ENCODE data around the gene SLC9A7.
"Not testable (repeated sequence)": the region's sequence is repeated elsewhere in the genome, so short reads cannot be mapped to it uniquely, and the experiment has no call there.

The SLC9A7 gene

GRCh38 chrX:46750889-46751288, 8.0 kb downstream of the SLC9A7 start:
- DNase-seq = no peak

- DNase-seq = no peak
Measured at GRCh38 chrX:46744009-46744408, 14.9 kb downstream of the SLC9A7 start.

GRCh38 chrX:46743046-46743445, 15.9 kb downstream of the SLC9A7 start:
- DNase-seq = no peak

GRCh38 chrX:46739736-46740135, 19.2 kb downstream of the SLC9A7 start:
- no peak for DNase-seq

- DNase-seq = no peak
Measured at GRCh38 chrX:46737462-46737861, 21.5 kb downstream of the SLC9A7 start.

GRCh38 chrX:46737041-46737440, 21.9 kb downstream of the SLC9A7 start:
- no peak for DNase-seq

GRCh38 chrX:46735622-46736021, 23.3 kb downstream of the SLC9A7 start:
- DNase-seq = no peak

- no peak for DNase-seq
Measured at GRCh38 chrX:46733226-46733625, 25.7 kb downstream of the SLC9A7 start.

GRCh38 chrX:46730765-46731164, 28.2 kb downstream of the SLC9A7 start:
- no peak for DNase-seq

- DNase-seq = no peak
Measured at GRCh38 chrX:46727441-46727840, 31.5 kb downstream of the SLC9A7 start.

GRCh38 chrX:46723569-46723927, 35.4 kb downstream of the SLC9A7 start:
- not testable (repeated sequence) for DNase-seq

GRCh38 chrX:46722742-46723568, 36.0 kb downstream of the SLC9A7 start:
- DNase-seq = no peak

GRCh38 chrX:46716796-46717195, 42.1 kb downstream of the SLC9A7 start:
- DNase-seq = no peak

- DNase-seq = no peak
Measured at GRCh38 chrX:46715997-46716396, 42.9 kb downstream of the SLC9A7 start.

GRCh38 chrX:46715530-46715929, 43.4 kb downstream of the SLC9A7 start:
- DNase-seq = no peak

GRCh38 chrX:46713672-46714490, 45.0 kb downstream of the SLC9A7 start:
- DNase-seq = no peak

- DNase-seq = no peak
Measured at GRCh38 chrX:46712764-46713163, 46.2 kb downstream of the SLC9A7 start.

- no peak for DNase-seq
Measured at GRCh38 chrX:46710927-46711623, 47.8 kb downstream of the SLC9A7 start.

- DNase-seq = no peak
Measured at GRCh38 chrX:46710425-46710824, 48.5 kb downstream of the SLC9A7 start.

- DNase-seq = no peak
Measured at GRCh38 chrX:46707274-46707965, 51.5 kb downstream of the SLC9A7 start.

- no peak for DNase-seq
Measured at GRCh38 chrX:46704767-46705386, 54.0 kb downstream of the SLC9A7 start.

- no peak for DNase-seq
Measured at GRCh38 chrX:46703980-46704379, 54.9 kb downstream of the SLC9A7 start.
